MM.1S (cell line): Measurements from ENCODE around the gene MRPL4.

Experiments
- DNase-seq: peaks from one replicate; pipeline ENCODE4 v3.0.0-alpha.2; 2015
- H2AFZ ChIP-seq: fragments of 300-600 bp; sonication (generic); 2 replicates; pipeline ENCODE4 v1.6.0; 2016; ENCODE audit warnings: antibody characterized with exemption, low read length
- H3F3A ChIP-seq: fragments of 300-600 bp; sonication (generic); 2 replicates; pipeline ENCODE4 v1.6.1; 2016; ENCODE audit warnings: mild to moderate bottlenecking, antibody characterized with exemption, low read length, moderate library complexity, mixed read lengths; ENCODE audit not compliant: insufficient read depth
- H3K27ac ChIP-seq: fragments of 300-600 bp; sonication (generic); 2 replicates; pipeline ENCODE4 v1.5.1; 2016; ENCODE audit warnings: mild to moderate bottlenecking, low read length
- H3K27me3 ChIP-seq: fragments of 300-600 bp; sonication (generic); replicated peaks from 2 replicates; pipeline ENCODE4 v1.6.0; 2016; ENCODE audit warnings: low read length; ENCODE audit not compliant: insufficient read depth
- H3K36me3 ChIP-seq: fragments of 300-600 bp; sonication (generic); replicated peaks from 2 replicates; pipeline ENCODE4 v1.6.1; 2016; ENCODE audit warnings: mild to moderate bottlenecking, low read length, mixed read lengths; ENCODE audit not compliant: insufficient read depth
- H3K4me1 ChIP-seq: fragments of 300-600 bp; sonication (generic); 2 replicates; pipeline ENCODE4 v1.6.1; 2016; ENCODE audit warnings: low read length, mixed read lengths
- H3K4me2 ChIP-seq: fragments of 300-600 bp; sonication (generic); 2 replicates; pipeline ENCODE4 v1.6.0; 2016; ENCODE audit warnings: low read depth, low read length
- H3K4me3 ChIP-seq: fragments of 300-600 bp; sonication (generic); 2 replicates; pipeline ENCODE4 v1.5.1; 2016; ENCODE audit warnings: low read length, mixed read lengths
- H3K79me2 ChIP-seq: fragments of 300-600 bp; sonication (generic); 2 replicates; pipeline ENCODE4 v1.6.1; 2016; ENCODE audit warnings: mixed run types, low read length, mixed read lengths
- H3K9ac ChIP-seq: fragments of 300-600 bp; sonication (generic); 2 replicates; pipeline ENCODE4 v1.6.1; 2016; ENCODE audit warnings: low read length, mixed read lengths
- H3K9me2 ChIP-seq: fragments of 300-600 bp; sonication (generic); replicated peaks from 2 replicates; pipeline ENCODE4 v1.6.1; 2016; ENCODE audit warnings: mild to moderate bottlenecking, low read length, mixed read lengths; ENCODE audit not compliant: insufficient read depth
- H3K9me3 ChIP-seq: fragments of 300-600 bp; sonication (generic); replicated peaks from 2 replicates; pipeline ENCODE4 v1.6.1; 2016; ENCODE audit warnings: mild to moderate bottlenecking, low read length, mixed read lengths; ENCODE audit not compliant: insufficient read depth
- H4K20me1 ChIP-seq: fragments of 300-600 bp; sonication (generic); 2 replicates; pipeline ENCODE4 v1.6.1; 2016; ENCODE audit warnings: mild to moderate bottlenecking, low read length, moderate library complexity, mixed read lengths; ENCODE audit not compliant: insufficient read depth
- CTCF ChIP-seq: fragments of 300-600 bp; sonication (generic); IDR thresholded peaks from 2 replicates; pipeline ENCODE4 v1.5.1; 2016; ENCODE audit warnings: antibody characterized with exemption, low read length, mixed read lengths
- EZH2 ChIP-seq: fragments of 300-600 bp; sonication (generic); optimal IDR thresholded peaks from 2 replicates; pipeline ENCODE3; 2017; ENCODE audit warnings: low read depth, mild to moderate bottlenecking, antibody characterized with exemption, low read length, mixed read lengths
- EZH2phosphoT487 ChIP-seq: fragments of 300-600 bp; sonication (generic); IDR thresholded peaks from 2 replicates; pipeline ENCODE4 v1.6.1; 2018; ENCODE audit warnings: antibody characterized with exemption, low read length

MRPL4 gene

GRCh38 chr19:10284065-10284959 lies 32.3 kb downstream of the MRPL4 start:
- Histone ChIP-seq H3K4me2 (no peak overlapping the region), H3K9me2 (no peaks in the 10 kb centered on the region), H3K27ac (no peak overlapping the region), H3K27me3 (peaks cover under 1% of the 10 kb centered on the region; the same call in 1 of the 2 replicates), H3F3A (peaks cover 5% of the 10 kb centered on the region), H3K4me1 (peaks cover 13% of the 10 kb centered on the region), H3K36me3 (no peaks in the 10 kb centered on the region), H3K9ac (no peak overlapping the region), H3K79me2 (no peaks in the 10 kb centered on the region), H4K20me1 (no peaks in the 10 kb centered on the region), H3K4me3 (no peak overlapping the region), H3K9me3 (no peaks in the 10 kb centered on the region), H2AFZ (no peak overlapping the region)
- TF ChIP-seq EZH2 (no peak), EZH2phosphoT487 (no peak), CTCF (no peak)
- no peak for DNase-seq

DNA sequence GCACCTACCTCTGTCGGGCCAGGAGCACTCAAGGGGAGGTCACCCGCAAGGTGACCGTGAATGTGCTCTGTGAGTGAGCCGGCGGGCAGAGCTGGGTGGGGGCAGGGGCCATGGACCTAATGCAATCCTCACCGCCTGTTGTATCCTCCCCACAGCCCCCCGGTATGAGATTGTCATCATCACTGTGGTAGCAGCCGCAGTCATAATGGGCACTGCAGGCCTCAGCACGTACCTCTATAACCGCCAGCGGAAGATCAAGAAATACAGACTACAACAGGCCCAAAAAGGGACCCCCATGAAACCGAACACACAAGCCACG lies 32.9 kb downstream of the MRPL4 start:
- TF ChIP-seq EZH2phosphoT487 (no peak), EZH2 (no peak), CTCF (no peak)
- H3K36me3 ChIP-seq: no peaks in the 10 kb centered on the region
- no peak overlapping the region for H3K4me2 ChIP-seq
- no peaks in the 10 kb centered on the region for H4K20me1 ChIP-seq
- H3K9ac ChIP-seq: no peak overlapping the region
- no peak for DNase-seq
- no peaks in the 10 kb centered on the region for H3K9me3 ChIP-seq
- H3F3A ChIP-seq: peaks cover 5% of the 10 kb centered on the region
- peaks cover 7% of the 10 kb centered on the region for H3K27me3 ChIP-seq
- H3K4me3 ChIP-seq: no peak overlapping the region
- H3K79me2 ChIP-seq: no peaks in the 10 kb centered on the region
- H3K4me1 ChIP-seq: peaks cover 15% of the 10 kb centered on the region
- no peak overlapping the region for H3K27ac ChIP-seq
- H2AFZ ChIP-seq: no peak overlapping the region
- no peaks in the 10 kb centered on the region for H3K9me2 ChIP-seq

GRCh38 chr19:10285393-10285792 lies 33.4 kb downstream of the MRPL4 start:
- no peak overlapping the region for H3K27ac ChIP-seq

More at GRCh38 chr19:10285393-10285792, 33.4 kb downstream of the MRPL4 start:
- Histone ChIP-seq H3K9me2 (no peaks in the 10 kb centered on the region), H3F3A (peaks cover 5% of the 10 kb centered on the region), H3K36me3 (no peaks in the 10 kb centered on the region), H3K4me1 (peaks cover 18% of the 10 kb centered on the region), H3K9me3 (no peaks in the 10 kb centered on the region), H3K9ac (no peak overlapping the region), H3K4me3 (no peak overlapping the region), H4K20me1 (no peaks in the 10 kb centered on the region), H3K4me2 (no peak overlapping the region), H3K27me3 (peaks cover 12% of the 10 kb centered on the region), H2AFZ (no peak overlapping the region), H3K79me2 (no peaks in the 10 kb centered on the region)
- TF ChIP-seq EZH2phosphoT487: no peak
- no peak for TF ChIP-seq CTCF
- TF ChIP-seq EZH2: no peak
- DNase-seq: no peak
